Heart left ventricle (tissue), 16 donors: ENCODE measurements around the gene EEF2K. TPM values are rescaled to one million over a fixed set of nuclear protein-coding genes. Genes with fewer than 3 reads are reported as not detected.

Experiments
- ATAC-seq, 4 donors: fragments of 200-7000 bp; cut with Tn5 transposase; one replicate each; pipeline ENCODE4 v1.9.1; 2020 to 2022; ENCODE audit warnings: moderate library complexity in 4 of 4, mild to moderate bottlenecking in 3 of 4, moderate number of reproducible peaks in 1 of 4
- DNase-seq, 5 donors: peaks; one replicate each; pipeline ENCODE4 v3.0.0-alpha.2; 2020
- H3K27ac ChIP-seq, 12 donors: fragments of 200-600 bp; sonication (generic) in 4 of 12; one replicate each; pipeline versions ENCODE4 v1.5.0 to v1.8.0; 2016 to 2022; ENCODE audit warnings: mild to moderate bottlenecking in 2 of 12
- H3K27me3 ChIP-seq, 9 donors: fragments of 200-600 bp; sonication (generic) in 2 of 9; one replicate each; pipeline versions ENCODE4 v1.5.1 to v1.8.0; 2016 to 2022; ENCODE audit warnings: mild to moderate bottlenecking in 3 of 9
- H3K36me3 ChIP-seq, 9 donors: fragments of 200-600 bp; sonication (generic) in 2 of 9; one replicate each; pipeline versions ENCODE4 v1.5.0 to v1.8.0; 2018 to 2022; ENCODE audit warnings: mild to moderate bottlenecking in 2 of 9
- H3K4me1 ChIP-seq, 12 donors: fragments of 200-600 bp; sonication (generic) in 4 of 12; one replicate each; pipeline versions ENCODE4 v1.5.0 to v1.8.0; 2016 to 2022; ENCODE audit warnings: mild to moderate bottlenecking in 3 of 12
- H3K4me3 ChIP-seq, 12 donors: fragments of 200-600 bp; sonication (generic) in 4 of 12; one replicate each; pipeline versions ENCODE4 v1.5.0 to v1.8.0; 2017 to 2022; ENCODE audit warnings: mild to moderate bottlenecking in 9 of 12, moderate library complexity in 4 of 12
- H3K9me3 ChIP-seq, 12 donors: fragments of 200-600 bp; sonication (generic) in 4 of 12; one replicate each; pipeline versions ENCODE4 v1.5.0 to v1.8.0; 2016 to 2022; ENCODE audit warnings: mild to moderate bottlenecking in 1 of 12
- CTCF ChIP-seq, 12 donors: fragments of 200-600 bp; sonication (generic) in 4 of 12; IDR thresholded peaks; one replicate each; pipeline versions ENCODE4 v1.5.0 to v1.8.0; 2018 to 2022; ENCODE audit warnings: antibody characterized with exemption in 12 of 12, mild to moderate bottlenecking in 5 of 12
- POLR2A ChIP-seq, 2 donors: fragments of 450-650 bp; IDR thresholded peaks; one replicate each; pipeline ENCODE4 v1.6.1; 2017; ENCODE audit warnings: antibody characterized with exemption in 2 of 2, mild to moderate bottlenecking in 2 of 2, moderate library complexity in 2 of 2
- WGBS, 4 donors: extraction: QIAGEN DNeasy Blood & Tissue Kit in 2 of 4; methylation state at CpG; one replicate each; pipeline versions ENCODE4 v1.1.5 to v1.1.7; 2013 to 2018; 5-methylcytosine and 5-hydroxymethylcytosine counted together
- intact Hi-C, 10 donors: fragments of 100-400 bp; cut with DNase I; formaldehyde crosslinking; loops; one replicate each; pipeline versions ENCODE4 v1.11.1 to v1.14.2; 2022
- polyA plus RNA-seq, 2 donors: library from polyadenylated mRNA; stranded (reverse); fragments of 200-250 nt; gene quantifications; one replicate each; pipeline ENCODE4 v1.2.3, GENCODE V29; 2013
- total RNA-seq, 9 donors: library from RNA; depleted of rRNA in 2 of 9; stranded (reverse); fragments of >200 nt in 2 of 9; fragmentation: NEBNext Ultra II Directional in 3 of 9; extraction: Animal tissue kit (Norgen Biotek cat#: 25700) in 3 of 9; gene quantifications; one replicate each; pipeline versions ENCODE4 v1.1.0 to v1.2.4, GENCODE V29; 2016 to 2023
- donor health status: ischemic (EF 13 %, LVEDD 7.1; RV severe dilation, severe dysfunction).
- donor health status: healthy with polysubstance abuse.
- donor health status: DM: no; HTN: yes; CAD: no.
- donor health status: DM: no; HTN: no; CAD: no.
- donor health status: ischemic (EF 25% LVEDD 6.9; RV normal size, moderate dysfunction).
- donor health status: ischemic (EF 25% LVEDD 5.7; RV mildly dilated, moderate dysfunction).
- donor health status: healthy.
- donor health status: DM: yes; HTN: yes; CAD: no.
- donor health status: ischemic (EF 35%, LVEDD 5.7; RV mildly dilated, moderate dysfunction).
- donor health status: nonischemic (EF 11% LVEDD 7.7; RV severe dilation, severe dysfunction).
- donor health status: DM: yes; HTN: yes; CAD: no.
- donor health status: PGD.
- donor health status: ischemic (EF 29% LVEDD 5.4; RV normal size, mild dysfunction).
- donor health status: nonischemic (EF 23%, LVEDD 6.1; RV moderate dilation, normal function).

Gene EEF2K
- total and polyA plus RNA-seq, 11 donors: 8.3 to 33.6 (median 24.6) TPM

GRCh38 chr16:22322741-22323140, 116.7 kb downstream of the EEF2K start:
- Histone ChIP-seq H3K9me3 (no peaks in the 10 kb centered on the region), H3K27me3 (no peaks in the 10 kb centered on the region), H3K27ac (no peak overlapping the region), H3K4me3 (no peak overlapping the region), H3K4me1 (peaks cover 0 to 8% (median 1%) of the 10 kb centered on the region in 12 donors), H3K36me3 (peaks cover 0 to 96% (median 81%) of the 10 kb centered on the region in 9 donors)
- DNase-seq: no peak
- TF ChIP-seq POLR2A (IDR thresholded peaks at IDR 0.05) (no peak), CTCF (IDR thresholded peaks at IDR 0.05) (no peak)
- ATAC-seq: no peak
- intact Hi-C loops: loop anchor here in 2 of 10 donors (5.0 to 10.0 kb wide), 3 partner anchors 35 to 1168 kb away; partner anchors contain the start of genes CDR2 (in 1 of the 2), DNAH3 (in 1 of the 2) and LDAF1 (in 1 of the 2)
- WGBS, 4 donors: 88 to 94% (median 92%) methylated on average over 10 to 17 of the region's 17 CpGs

- ATAC-seq (no peak), DNase-seq (no peak)
- no peak for TF ChIP-seq CTCF (IDR thresholded peaks at IDR 0.05)
- TF ChIP-seq POLR2A (IDR thresholded peaks at IDR 0.05): no peak
- Histone ChIP-seq H3K36me3 (peaks cover 0 to 96% (median 83%) of the 10 kb centered on the region in 9 donors), H3K4me1 (peaks cover 0 to 8% (median 1%) of the 10 kb centered on the region in 12 donors), H3K9me3 (no peaks in the 10 kb centered on the region), H3K27me3 (no peaks in the 10 kb centered on the region), H3K4me3 (no peak overlapping the region), H3K27ac (no peak overlapping the region)
- WGBS, 4 donors: 85 to 100% (median 91%) methylated on average over 7 to 12 of the region's 12 CpGs
- intact Hi-C loops: loop anchor here in 2 of 10 donors (5.0 to 10.0 kb wide), 3 partner anchors 34 to 1169 kb away; partner anchors contain the start of genes CDR2 (in 1 of the 2), DNAH3 (in 1 of the 2) and LDAF1 (in 1 of the 2)
Measured at GRCh38 chr16:22323173-22323958, 117.3 kb downstream of the EEF2K start.

- WGBS, 4 donors: 91 to 94% (median 92%) methylated on average over 18 to 24 of the region's 24 CpGs
- Histone ChIP-seq H3K4me1 (peaks cover 0 to 8% (median 0%) of the 10 kb centered on the region in 12 donors), H3K27ac (no peak overlapping the region), H3K27me3 (no peaks in the 10 kb centered on the region), H3K9me3 (no peaks in the 10 kb centered on the region), H3K4me3 (no peak overlapping the region), H3K36me3 (peaks cover 0 to 96% (median 84%) of the 10 kb centered on the region in 9 donors)
- DNase-seq (no peak), ATAC-seq (no peak)
- TF ChIP-seq POLR2A (IDR thresholded peaks at IDR 0.05) (no peak), CTCF (IDR thresholded peaks at IDR 0.05) (no peak)
- intact Hi-C loops: loop anchor here in 2 of 10 donors (5.0 to 10.0 kb wide), 3 partner anchors 33 to 1169 kb away; partner anchors contain the start of genes CDR2 (in 1 of the 2), DNAH3 (in 1 of the 2) and LDAF1 (in 1 of the 2)
Measured at GRCh38 chr16:22323959-22324786, 118.1 kb downstream of the EEF2K start.
